GM12878 (cell line): ENCODE results near the gene CERK. TPM values are rescaled to one million over a fixed set of nuclear protein-coding genes. Genes with fewer than 3 reads are reported as not detected.

Experiments used
- ATAC-seq: fragments of 200-7000 bp; cut with Tn5 transposase; 3 replicates; pipeline ENCODE4 v1.9.1; 2020; ENCODE audit warnings: mild to moderate bottlenecking, moderate library complexity
- BruUV-seq: library from RNA; stranded (reverse); fragments of 400-500 nt; replicated peaks from 2 replicates; lab custom pipeline; 2021; lab: Mats Ljungman, UMichigan
- CTCF ChIA-PET: fragments of 300-600 bp; sonication (Branson Sonifier 250); formaldehyde crosslinking; extraction: SDS; loops from one replicate; lab custom pipeline; 2021; ENCODE audit warnings: inconsistent platforms; lab: Yijun Ruan, JAX
- POLR2A ChIA-PET: fragments of 350-600 bp; formaldehyde crosslinking; extraction: SDS; loops from one replicate; lab custom pipeline; 2021; ENCODE audit warnings: inconsistent platforms; lab: Charles Lee
- RAD21 ChIA-PET: fragments of 300-600 bp; sonication (Branson Sonifier 250); formaldehyde crosslinking; loops from one replicate; lab custom pipeline; 2023; ENCODE audit warnings: antibody characterized with exemption; ENCODE audit not compliant: unreplicated experiment; lab: Charles Lee
- SMC1A ChIA-PET: fragments of 300-600 bp; sonication (Branson Sonifier 250); formaldehyde crosslinking; loops from one replicate; lab custom pipeline; 2023; ENCODE audit not compliant: unreplicated experiment, uncharacterized antibody; lab: Charles Lee
- DNase-seq: peaks from one replicate; pipeline ENCODE4 v3.0.0-alpha.2; 2011; ENCODE audit warnings: low read depth, low spot score
- FAIRE-seq: peaks from 3 replicates; lab custom pipeline; 2011; peaks lifted over from hg19 to GRCh38; lab: Jason Lieb, UNC
- H2AFZ ChIP-seq: 2 replicates; pipeline ENCODE4 v1.6.0; 2011; ENCODE audit warnings: low read depth, low read length, control low read depth; ENCODE audit not compliant: control insufficient read depth
- H3K27ac ChIP-seq: 2 replicates; pipeline ENCODE4 v1.5.1; 2011; ENCODE audit warnings: control low read depth; ENCODE audit not compliant: control insufficient read depth, insufficient read depth
- H3K27me3 ChIP-seq, 2 experiments: replicated peaks in 1 of 2; 2 replicates each; pipeline versions ENCODE4 v1.6.0 to v1.6.1; 2011; ENCODE audit warnings: low read length in 1 of 2; ENCODE audit not compliant: control insufficient read depth in 2 of 2, insufficient read depth in 2 of 2
- H3K36me3 ChIP-seq, 2 experiments: 2 replicates each; pipeline ENCODE4 v1.5.1; 2011; ENCODE audit warnings: low read length in 1 of 2; ENCODE audit not compliant: control insufficient read depth in 2 of 2, insufficient read depth in 2 of 2
- H3K4me1 ChIP-seq: 2 replicates; pipeline ENCODE4 v1.6.1; 2011; ENCODE audit warnings: mild to moderate bottlenecking, low read length, moderate library complexity, mixed read lengths; ENCODE audit not compliant: control insufficient read depth, insufficient read depth
- H3K4me2 ChIP-seq: 2 replicates; pipeline ENCODE4 v1.6.0; 2011; ENCODE audit warnings: control low read depth; ENCODE audit not compliant: control insufficient read depth, insufficient read depth
- H3K4me3 ChIP-seq: fragments of 200-600 bp; sonication (generic); 2 replicates; pipeline ENCODE4 v1.5.1; 2016
- H3K79me2 ChIP-seq: 2 replicates; pipeline ENCODE4 v1.6.0; 2011; ENCODE audit warnings: low read length; ENCODE audit not compliant: control insufficient read depth, insufficient read depth
- H3K9ac ChIP-seq: 2 replicates; pipeline ENCODE4 v1.8.0; 2011; ENCODE audit warnings: low read length, control low read depth, mixed read lengths; ENCODE audit not compliant: control insufficient read depth, insufficient read depth
- H3K9me3 ChIP-seq: replicated peaks from 3 replicates; pipeline ENCODE4 v1.5.1; 2011; ENCODE audit warnings: mild to moderate bottlenecking, low read length; ENCODE audit not compliant: control insufficient read depth, insufficient read depth
- H4K20me1 ChIP-seq: 2 replicates; pipeline ENCODE4 v1.6.0; 2011; ENCODE audit not compliant: control insufficient read depth, insufficient read depth
- BCL11A ChIP-seq: IDR thresholded peaks from 2 replicates; pipeline ENCODE4 v1.6.1; 2011; ENCODE audit warnings: low read depth, low read length
- BMI1 ChIP-seq: fragments of 450-650 bp; IDR thresholded peaks from 2 replicates; pipeline ENCODE4 v1.6.1; 2016; ENCODE audit warnings: mild to moderate bottlenecking, moderate library complexity, borderline replicate concordance
- CBX5 ChIP-seq: sonication (generic); IDR thresholded peaks from 2 replicates; pipeline ENCODE4 v1.6.1; 2016; ENCODE audit warnings: low read depth, moderate library complexity, mild to moderate bottlenecking, inconsistent platforms
- CHD1 ChIP-seq: IDR thresholded peaks from 2 replicates; pipeline ENCODE4 v1.6.1; 2012; ENCODE audit warnings: low read depth, low read length, improper control_type of control experiment
- CHD2 ChIP-seq: IDR thresholded peaks from 2 replicates; pipeline ENCODE4 v1.6.1; 2011; ENCODE audit warnings: low read depth, low read length, improper control_type of control experiment, borderline replicate concordance
- EGR1 ChIP-seq, 2 experiments: IDR thresholded peaks; 1 replicate in 1 of 2; 2 replicates in 1 of 2; pipeline ENCODE4 v1.6.1; 2011 to 2012; ENCODE audit warnings: low read depth in 2 of 2, low read length in 2 of 2, borderline replicate concordance in 1 of 2, mild to moderate bottlenecking in 1 of 2, moderate library complexity in 1 of 2
- EP300 ChIP-seq, 2 experiments: fragments of 150-350 bp in 1 of 2; IDR thresholded peaks; 2 replicates each; pipeline ENCODE4 v1.6.1; 2011 to 2012; ENCODE audit warnings: low read depth in 2 of 2, low read length in 2 of 2, borderline replicate concordance in 1 of 2, improper control_type of control experiment in 1 of 2, inconsistent platforms in 1 of 2; ENCODE audit not compliant: control insufficient read depth in 1 of 2
- FOXK2 ChIP-seq: fragments of 450-650 bp; IDR thresholded peaks from 2 replicates; pipeline ENCODE4 v1.6.1; 2017; ENCODE audit warnings: mild to moderate bottlenecking, moderate library complexity
- NR2C1 ChIP-seq: fragments of 450-650 bp; IDR thresholded peaks from 2 replicates; pipeline ENCODE4 v1.6.1; 2017; ENCODE audit warnings: antibody characterized with exemption, mild to moderate bottlenecking, moderate library complexity
- PBX3 ChIP-seq: IDR thresholded peaks from 2 replicates; pipeline ENCODE4 v1.6.1; 2011; ENCODE audit warnings: mild to moderate bottlenecking, low read depth, low read length, moderate library complexity; ENCODE audit not compliant: insufficient replicate concordance
- RB1 ChIP-seq: fragments of 450-650 bp; formaldehyde crosslinking; IDR thresholded peaks from 2 replicates; pipeline ENCODE4 v1.6.1; 2017; ENCODE audit warnings: mild to moderate bottlenecking, borderline replicate concordance
- RCOR1 ChIP-seq: conservative IDR thresholded peaks from 2 replicates; pipeline ENCODE4 v1.6.1; 2012; ENCODE audit warnings: low read depth, low read length, improper control_type of control experiment
- SIN3A ChIP-seq: IDR thresholded peaks from 2 replicates; pipeline ENCODE4 v1.6.1; 2012; ENCODE audit warnings: low read depth, low read length, improper control_type of control experiment
- SUZ12 ChIP-seq: fragments of 200-600 bp; sonication (generic); IDR thresholded peaks from one replicate; pipeline ENCODE4 v1.6.1; 2018; ENCODE audit warnings: antibody characterized with exemption, mild to moderate bottlenecking; ENCODE audit not compliant: unreplicated experiment
- TCF7 ChIP-seq: IDR thresholded peaks from 2 replicates; pipeline ENCODE4 v1.6.1; 2014; ENCODE audit warnings: antibody characterized with exemption, borderline replicate concordance
- USF1 ChIP-seq: IDR thresholded peaks from 2 replicates; pipeline ENCODE4 v1.6.1; 2011; ENCODE audit warnings: borderline replicate concordance, low read depth, mild to moderate bottlenecking, moderate library complexity, mixed read lengths, low read length; ENCODE audit not compliant: insufficient read depth; ENCODE audit errors: extremely low read length
- YY1 ChIP-seq: IDR thresholded peaks from 2 replicates; pipeline ENCODE4 v1.6.1; 2011; ENCODE audit warnings: low read depth, mild to moderate bottlenecking, low read length
- ZBED1 ChIP-seq: IDR thresholded peaks from 2 replicates; pipeline ENCODE4 v1.6.1; 2016; ENCODE audit warnings: borderline replicate concordance
- ZNF24 ChIP-seq: fragments of 450-650 bp; IDR thresholded peaks from 2 replicates; pipeline ENCODE4 v1.6.1; 2017; ENCODE audit warnings: antibody characterized with exemption, mild to moderate bottlenecking
- WGBS: methylation state at CpG from one replicate; pipeline ENCODE4 v1.1.6; 2016; ENCODE audit warnings: low lambda C conversion rate; ENCODE audit not compliant: insufficient replicate concordance, insufficient coverage; ENCODE audit errors: missing lambda C conversion rate; 5-methylcytosine and 5-hydroxymethylcytosine counted together
- in situ Hi-C: fragments of 300-500 bp; cut with MboI; formaldehyde crosslinking; loops from 9 replicates; pipeline ENCODE4 v1.14.3; 2018; ENCODE audit warnings: mixed read lengths
- intact Hi-C: fragments of 100-400 bp; cut with micrococcal nuclease; formaldehyde crosslinking; loops from one replicate; pipeline ENCODE4 v1.14.2; 2022; ENCODE audit not compliant: unreplicated experiment
- polyA plus RNA-seq, 11 experiments: library from polyadenylated mRNA; depleted of rRNA in 4 of 11; unstranded in 6 of 11; stranded (reverse) in 5 of 11; fragments of >200 nt; fragmentation: Nextera tagmentation in 4 of 11; fragmentation: Illumina TruSeq in 1 of 11; extraction: Ambion mirVana in 4 of 11; extraction: Trizol in 1 of 11; gene quantifications; 1 replicate in 1 of 11; 2 replicates in 10 of 11; pipeline versions ENCODE4 v1.2.1 to v1.2.3, GENCODE V29; 2011 to 2016; ENCODE audit warnings: inconsistent platforms in 2 of 11, missing spikeins in 2 of 11, low read depth in 1 of 11
- total RNA-seq, 4 experiments: library from RNA; depleted of rRNA in 3 of 4; stranded (reverse); fragments of >200 nt in 3 of 4; fragmentation: Illumina TruSeq in 1 of 4; extraction: Trizol in 1 of 4; gene quantifications; 2 replicates each; pipeline versions ENCODE4 v1.2.1 to v1.2.3, GENCODE V29; 2013 to 2021

The CERK gene
- total and polyA plus RNA-seq, 10 of the 15 experiments (the other 5 are each of a cell fraction or from before 2014, with no cell fraction given), result 4.0 to 41.1 (median 30.2) TPM

GRCh38 chr22:46749682-46750529 is 11.9 kb upstream of the CERK start:
- Histone ChIP-seq H3K4me2 (no peak overlapping the region), H3K27me3 (no peaks in the 10 kb centered on the region), H3K9ac (no peak overlapping the region), H3K9me3 (no peaks in the 10 kb centered on the region), H3K36me3 (no peaks in the 10 kb centered on the region), H3K79me2 (no peaks in the 10 kb centered on the region), H3K4me3 (no peak overlapping the region), H3K27ac (no peak overlapping the region), H3K4me1 (peaks cover 13% of the 10 kb centered on the region), H2AFZ (no peak overlapping the region), H4K20me1 (no peaks in the 10 kb centered on the region)
- RAD21 ChIA-PET, result interaction anchor here (0.7 to 1.2 kb wide), 3 partner anchors 24 to 186 kb away, joined by 3 to 5 read pairs (median 3); no protein-coding TSS in a partner anchor
- WGBS, result 6% methylated on average over 14 of the region's 14 CpGs
- no peak for TF ChIP-seq RCOR1
- TF ChIP-seq NR2C1, result no peak
- TF ChIP-seq TCF7, result no peak
- TF ChIP-seq PBX3, result no peak
- no peak for TF ChIP-seq CBX5
- TF ChIP-seq USF1, result no peak
- no peak for TF ChIP-seq RB1
- no peak for TF ChIP-seq CHD1
- no peak for TF ChIP-seq SIN3A
- TF ChIP-seq BCL11A, result no peak
- no peak for TF ChIP-seq EGR1 (IDR thresholded peaks at IDR 0.05; ENCODE audit: borderline replicate concordance in 1 of 2, low read depth in 2 of 2, low read length in 2 of 2)
- TF ChIP-seq CHD2, result no peak
- TF ChIP-seq EP300 (IDR thresholded peaks at IDR 0.05; ENCODE audit: borderline replicate concordance in 1 of 2, control insufficient read depth in 1 of 2, low read depth in 2 of 2, low read length in 2 of 2), result no peak
- no peak for TF ChIP-seq ZNF24
- TF ChIP-seq FOXK2, result no peak
- no peak for TF ChIP-seq SUZ12
- TF ChIP-seq ZBED1, result no peak
- no peak for TF ChIP-seq BMI1
- TF ChIP-seq YY1, result no peak
- no peak for DNase-seq
- no peak for FAIRE-seq
- ATAC-seq, result peak; percentile 63
- SMC1A ChIA-PET, result interaction anchor here (1.0 to 1.5 kb wide), 3 partner anchors 9 to 186 kb away, joined by 3 to 4 read pairs (median 3); no protein-coding TSS in a partner anchor
- BruUV-seq, result no TSS peak
- CTCF ChIA-PET, result interaction anchor here (1.1 to 2.3 kb wide), 4 partner anchors 9 to 54 kb away, joined by 3 to 11 read pairs (median 6); no protein-coding TSS in a partner anchor
- POLR2A ChIA-PET, result no interaction called here
- in situ Hi-C loops, result loop anchor here (10.0 to 25.0 kb wide), 2 partner anchors 1337 to 1745 kb away; no protein-coding TSS in a partner anchor
- intact Hi-C loops, result no loop called here
